Amygdala (tissue), 56 donors: ENCODE measurements around the gene TMEM132E.

Experiments
- DNase-seq, 56 donors: peaks; one replicate each; lab custom pipeline; 2025; lab: John Stamatoyannopoulos, UW

The TMEM132E gene

GRCh38 chr17:34653511-34653910, 74.1 kb downstream of the TMEM132E start:
- no peak for DNase-seq

- DNase-seq = no peak
These were observed 75.0 kb downstream of the TMEM132E start for GRCh38 chr17:34654276-34654880.

- DNase-seq = no peak
These were observed 75.5 kb downstream of the TMEM132E start for GRCh38 chr17:34654881-34655276.

GRCh38 chr17:34656801-34657200, 77.4 kb downstream of the TMEM132E start:
- no peak for DNase-seq

- DNase-seq = no peak
These were observed 79.6 kb downstream of the TMEM132E start for GRCh38 chr17:34658811-34659560.

GRCh38 chr17:34663714-34664113, 84.3 kb downstream of the TMEM132E start:
- no peak for DNase-seq

- DNase-seq = no peak
These were observed 85.9 kb downstream of the TMEM132E start for GRCh38 chr17:34665150-34665806.

GRCh38 chr17:34665819-34666763, 86.7 kb downstream of the TMEM132E start:
- no peak for DNase-seq

GRCh38 chr17:34667656-34668055, 88.3 kb downstream of the TMEM132E start:
- peak in 21 of 56 donors; percentile 1 to 57 (median 9) for DNase-seq

- DNase-seq = no peak
These were observed 88.8 kb downstream of the TMEM132E start for GRCh38 chr17:34668206-34668605.

- no peak for DNase-seq
These were observed 90.1 kb downstream of the TMEM132E start for GRCh38 chr17:34669511-34669910.

GRCh38 chr17:34670618-34671017, 91.2 kb downstream of the TMEM132E start:
- DNase-seq = no peak

- DNase-seq = no peak
These were observed 91.8 kb downstream of the TMEM132E start for GRCh38 chr17:34671191-34671590.

- DNase-seq = no peak
These were observed 92.9 kb downstream of the TMEM132E start for GRCh38 chr17:34672176-34672785.

GRCh38 chr17:34673516-34673915, 94.1 kb downstream of the TMEM132E start:
- no peak for DNase-seq

GRCh38 chr17:34673995-34674890, 94.9 kb downstream of the TMEM132E start:
- no peak for DNase-seq

- no peak for DNase-seq
These were observed 95.8 kb downstream of the TMEM132E start for GRCh38 chr17:34675143-34675542.

- DNase-seq = no peak
These were observed 96.2 kb downstream of the TMEM132E start for GRCh38 chr17:34675605-34676004.

GRCh38 chr17:34680151-34680550, 100.8 kb downstream of the TMEM132E start:
- no peak for DNase-seq
